Right ventricle myocardium superior (tissue), 1 donor: ENCODE data around the gene AQP3. TPM values are rescaled to one million over a fixed set of nuclear protein-coding genes. Genes with fewer than 3 reads are reported as not detected.
A peak's percentile ranks its signal among the peaks of the same experiment; 100 is the strongest.
"Not testable (repeated sequence)": the region's sequence is repeated elsewhere in the genome, so short reads cannot be mapped to it uniquely, and the experiment has no call there.

ENCODE experiments used
- ATAC-seq: fragments of 200-7000 bp; cut with Tn5 transposase; one replicate; pipeline ENCODE4 v1.9.1; 2020; ENCODE audit warnings: mild to moderate bottlenecking; ENCODE audit not compliant: poor library complexity
- DNase-seq: peaks from one replicate; pipeline ENCODE4 v3.0.0-alpha.2; 2020
- intact Hi-C: fragments of 100-400 bp; cut with DNase I; formaldehyde crosslinking; loops from one replicate; pipeline ENCODE4 v1.11.2; 2022
- total RNA-seq: library from RNA; stranded (reverse); fragmentation: NEBNext Ultra II Directional; extraction: Animal tissue kit (Norgen Biotek cat#: 25700); gene quantifications from one replicate; pipeline ENCODE4 v1.2.1, GENCODE V29; 2021
- donor health status: DM: no; HTN: yes; CAD: no; lungs with severe emphysema.

AQP3 gene
- total RNA-seq, 1 donor from 2014 or later = 16.3 TPM

DNA sequence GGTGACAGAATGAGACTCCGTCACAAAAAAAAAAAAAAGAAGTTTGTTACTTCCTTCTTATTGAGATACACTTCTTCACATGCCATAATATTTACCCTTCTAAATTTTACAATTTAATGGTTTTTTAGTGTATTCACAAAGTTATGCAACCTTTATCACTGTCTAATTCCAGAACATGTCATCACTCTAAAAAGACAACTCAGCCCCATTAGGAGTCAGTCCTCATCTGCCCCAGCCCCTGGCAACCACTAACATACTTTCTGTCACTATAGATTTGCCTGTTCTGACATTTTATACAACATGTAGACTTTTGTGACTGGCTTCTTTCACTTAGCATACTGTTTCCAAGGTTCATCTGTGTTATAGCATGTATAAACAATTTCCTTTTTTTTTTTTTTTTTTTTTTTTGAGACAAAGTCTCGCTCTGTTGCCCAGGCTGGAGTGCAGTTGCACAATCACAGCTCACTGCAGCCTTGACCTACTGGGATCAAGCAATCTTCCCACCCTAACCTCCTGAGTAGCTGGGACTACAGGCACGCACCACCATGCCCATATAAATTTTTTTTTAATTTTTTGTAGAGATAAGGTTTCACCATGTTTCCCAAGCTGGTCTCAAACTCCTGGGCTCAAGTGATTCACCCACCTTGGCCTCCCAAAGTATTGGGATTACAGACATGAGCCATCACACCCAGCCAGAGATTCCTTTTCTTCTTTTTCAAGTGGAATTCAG lies 18.0 kb downstream of the AQP3 start:
- intact Hi-C loops = no loop called here
- DNase-seq (no peak), ATAC-seq (no peak)

DNA sequence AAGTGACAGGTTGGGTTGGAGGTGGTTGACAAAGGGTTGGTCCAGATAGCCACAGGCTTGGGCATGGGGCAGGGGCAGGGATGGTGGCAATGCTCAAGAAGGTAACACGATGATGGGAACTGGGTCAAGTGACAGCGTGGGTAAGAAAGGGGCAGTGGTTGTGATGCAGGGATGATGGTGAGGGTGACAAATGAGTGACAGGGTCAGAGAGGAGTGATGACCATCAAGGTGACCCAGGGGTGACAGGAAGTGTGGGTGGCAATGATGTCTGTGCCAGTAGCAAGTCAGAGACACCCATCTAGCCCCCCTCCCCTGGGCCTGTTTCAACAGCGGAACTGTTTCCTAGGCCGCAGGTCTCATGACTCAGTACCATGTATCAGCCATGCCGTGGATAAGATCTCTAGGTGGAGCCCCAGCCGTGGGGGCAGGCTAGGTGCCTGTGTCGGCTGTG lies 20.5 kb downstream of the AQP3 start:
- ATAC-seq = no peak
- no peak for DNase-seq
- intact Hi-C loops = no loop called here

DNA sequence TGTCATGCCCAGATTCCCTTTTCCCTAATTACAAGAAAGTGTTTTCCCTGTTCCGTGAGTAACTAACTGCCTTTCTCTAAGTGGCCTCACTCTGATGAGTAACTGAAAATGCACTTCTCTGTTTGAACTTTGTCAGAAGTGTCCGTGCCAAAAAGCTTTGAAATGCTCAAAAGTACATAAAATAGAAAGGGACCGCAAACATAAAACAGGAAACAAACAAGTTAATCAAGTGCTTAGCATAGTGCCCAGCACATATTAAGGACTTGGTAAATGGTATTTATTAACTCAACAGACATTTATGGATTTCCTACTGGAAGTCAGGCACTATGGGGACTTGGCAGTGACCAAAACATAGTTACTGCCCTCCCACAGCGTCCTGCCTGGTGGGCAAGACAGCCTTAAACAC lies 22.3 kb downstream of the AQP3 start:
- ATAC-seq = no peak
- DNase-seq = no peak
- intact Hi-C loops = no loop called here

DNA sequence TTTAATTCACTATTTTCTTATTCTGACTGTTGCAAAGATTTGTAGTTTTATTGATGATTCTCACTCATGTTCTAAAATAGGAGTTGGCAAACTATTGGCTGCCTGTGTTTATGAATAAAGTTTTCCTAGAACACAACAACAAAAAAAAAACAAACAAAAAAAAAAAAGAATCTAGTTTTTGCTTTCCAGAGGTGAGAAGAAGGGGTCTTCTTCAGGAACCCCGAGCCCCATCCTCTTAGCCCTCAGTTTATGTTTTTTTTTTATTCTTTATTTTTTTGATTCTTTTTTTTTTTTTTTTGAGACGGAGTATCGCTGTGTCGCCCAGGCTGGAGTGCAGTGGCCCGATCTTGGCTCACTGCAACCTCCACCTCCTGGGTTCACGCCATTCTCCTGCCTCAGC lies 22.9 kb downstream of the AQP3 start:
- ATAC-seq, intact Hi-C loops, DNase-seq: not testable (repeated sequence)

DNA sequence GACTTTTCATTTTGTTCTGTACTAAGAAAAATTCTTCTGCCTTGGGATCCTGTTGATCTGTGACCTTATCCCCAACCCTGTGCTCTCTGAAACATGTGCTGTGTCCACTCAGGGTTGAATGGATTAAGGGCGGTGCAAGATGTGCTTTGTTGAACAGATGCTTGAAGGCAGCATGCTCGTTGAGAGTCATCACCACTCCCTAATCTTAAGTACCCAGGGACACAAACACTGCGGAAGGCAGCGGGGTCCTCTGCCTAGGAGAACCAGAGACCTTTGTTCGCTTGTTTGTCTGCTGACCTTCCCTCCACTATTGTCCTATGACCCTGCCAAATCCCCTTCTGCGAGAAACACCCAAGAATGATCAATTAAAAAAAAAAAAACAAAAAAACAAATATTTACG lies 23.4 kb downstream of the AQP3 start:
- intact Hi-C loops, DNase-seq, ATAC-seq: not testable (repeated sequence)

DNA sequence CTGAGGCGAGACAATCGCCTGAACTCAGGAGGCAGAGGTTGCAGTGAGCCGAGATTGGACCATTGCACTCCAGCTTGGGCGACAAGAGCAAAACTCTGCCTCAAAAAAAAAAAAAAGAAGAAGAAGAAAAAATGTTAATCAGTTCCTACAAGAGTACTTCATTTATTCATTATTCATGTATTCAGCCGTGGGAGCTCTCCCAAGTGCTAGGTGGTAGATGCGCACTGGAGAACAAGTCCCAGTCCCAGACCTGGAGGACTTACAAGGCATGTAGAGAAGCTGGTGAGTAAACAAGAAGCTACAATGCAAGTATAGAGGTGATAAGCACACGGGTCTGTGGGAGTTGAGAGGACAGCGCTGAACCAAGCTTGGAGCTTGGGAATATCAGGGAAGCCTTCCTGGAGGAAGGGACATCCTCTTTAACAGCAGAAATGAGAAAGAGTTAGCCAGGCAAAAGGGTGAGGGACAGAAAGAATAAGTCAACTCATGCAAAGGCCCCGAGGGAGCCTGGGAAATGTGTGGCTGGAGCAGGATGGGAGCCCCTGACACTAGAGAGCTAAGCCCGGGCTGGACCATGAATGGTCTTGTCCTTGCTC lies 27.6 kb downstream of the AQP3 start:
- ATAC-seq (no peak), DNase-seq (no peak)
- intact Hi-C loops = no loop called here

DNA sequence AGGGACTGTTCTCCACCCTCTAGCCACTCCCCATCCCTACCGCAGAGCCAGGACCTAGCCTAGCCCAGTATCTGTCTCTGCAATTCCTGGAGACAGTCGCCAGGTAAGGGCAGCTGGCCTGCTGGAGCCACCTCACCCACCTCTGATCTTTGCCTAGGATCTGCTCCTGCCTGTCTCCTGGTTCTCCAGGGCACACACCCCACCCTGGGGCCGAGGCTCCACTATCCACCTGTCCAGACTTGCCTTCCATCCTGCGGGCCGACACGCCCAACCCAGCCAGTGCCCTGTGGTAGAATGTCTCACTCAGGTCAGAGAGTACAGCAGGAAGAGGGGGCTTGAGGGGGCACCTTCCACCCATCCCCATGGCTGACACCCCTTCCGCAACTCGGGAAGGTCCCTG lies 29.3 kb downstream of the AQP3 start:
- no peak for DNase-seq
- ATAC-seq = no peak
- intact Hi-C loops = no loop called here

DNA sequence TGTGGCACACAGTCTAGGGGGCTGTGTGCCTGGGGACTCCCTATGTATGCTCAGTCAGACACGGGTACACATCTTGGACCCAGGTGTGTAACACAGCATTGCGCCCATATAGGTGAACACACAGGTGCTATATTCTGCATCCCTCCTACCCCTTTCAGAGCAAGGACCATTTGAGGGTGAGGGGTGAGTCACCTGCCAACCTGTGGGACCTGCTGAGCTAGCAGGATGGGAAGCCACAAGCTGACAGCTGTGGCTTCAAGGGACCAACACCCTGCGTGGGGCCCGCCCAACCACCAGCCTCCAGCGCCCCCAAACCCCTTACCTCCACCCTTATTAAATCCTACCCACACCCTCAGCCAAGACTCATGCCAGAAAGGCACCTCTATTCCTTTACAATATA lies 30.4 kb downstream of the AQP3 start:
- DNase-seq = no peak
- intact Hi-C loops = no loop called here
- ATAC-seq = no peak

DNA sequence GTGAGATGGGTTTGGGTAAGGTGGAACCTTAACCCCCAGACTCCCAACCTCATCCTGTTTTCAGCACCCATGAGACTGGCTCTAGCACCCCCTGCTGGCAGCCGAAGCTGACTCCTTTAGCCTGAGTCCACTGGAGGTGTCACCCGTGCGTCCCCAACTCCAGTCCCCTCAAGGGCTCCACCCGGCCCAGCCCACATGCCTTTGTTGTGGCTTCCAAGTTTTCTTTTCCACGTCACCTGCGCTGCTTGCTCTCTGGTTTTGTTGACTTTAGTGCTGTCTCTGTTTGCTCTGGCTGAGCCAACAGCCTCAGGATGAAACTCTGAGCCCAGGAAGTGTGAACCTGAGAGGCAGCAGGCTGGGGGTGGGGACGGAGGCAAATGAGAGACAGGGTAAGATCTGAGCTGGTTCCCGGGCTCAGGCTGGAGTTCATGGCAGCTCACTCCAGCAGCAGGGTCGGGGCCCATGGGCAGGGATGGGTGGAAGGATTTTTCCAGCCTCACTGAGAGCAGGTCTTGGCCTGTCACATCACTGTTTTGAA lies 31.8 kb downstream of the AQP3 start:
- intact Hi-C loops = loop anchor here (2.0 kb wide), 1 partner anchor 41 kb away; no protein-coding TSS in a partner anchor
- DNase-seq (peak; percentile 89), ATAC-seq (peak; percentile 84)

DNA sequence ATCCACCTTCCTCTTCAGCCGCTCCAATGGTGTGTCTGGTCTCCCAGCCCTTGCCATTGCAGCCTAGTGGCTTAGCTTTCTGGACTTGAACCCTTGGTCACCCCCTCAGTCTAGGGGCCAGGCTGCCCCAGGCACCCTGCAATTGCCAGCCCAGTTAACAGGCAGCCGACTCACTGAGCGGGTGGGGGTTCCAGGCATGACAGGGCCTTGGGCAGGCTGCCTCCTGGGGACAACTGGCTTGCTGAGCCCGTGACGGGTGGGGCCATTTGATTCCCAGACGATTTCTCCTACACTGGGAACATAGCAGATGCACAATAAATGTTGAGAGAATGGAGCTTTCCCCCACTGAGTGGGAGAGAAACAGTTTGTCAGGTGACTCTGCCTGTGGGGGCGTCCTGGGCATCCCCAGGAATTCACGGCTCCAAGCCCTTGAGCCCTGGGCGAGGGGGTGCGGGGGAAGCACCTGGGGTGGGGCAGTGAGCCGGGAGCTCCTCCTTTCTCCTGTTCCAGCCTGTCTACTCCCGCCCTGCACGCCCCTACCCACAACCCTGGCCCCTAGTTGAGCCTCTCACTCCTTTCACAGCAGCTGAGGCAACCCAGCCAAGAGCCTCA lies 32.4 kb downstream of the AQP3 start:
- DNase-seq (no peak), ATAC-seq (no peak)
- intact Hi-C loops = loop anchor here (2.0 kb wide), 1 partner anchor 40 kb away; no protein-coding TSS in a partner anchor

DNA sequence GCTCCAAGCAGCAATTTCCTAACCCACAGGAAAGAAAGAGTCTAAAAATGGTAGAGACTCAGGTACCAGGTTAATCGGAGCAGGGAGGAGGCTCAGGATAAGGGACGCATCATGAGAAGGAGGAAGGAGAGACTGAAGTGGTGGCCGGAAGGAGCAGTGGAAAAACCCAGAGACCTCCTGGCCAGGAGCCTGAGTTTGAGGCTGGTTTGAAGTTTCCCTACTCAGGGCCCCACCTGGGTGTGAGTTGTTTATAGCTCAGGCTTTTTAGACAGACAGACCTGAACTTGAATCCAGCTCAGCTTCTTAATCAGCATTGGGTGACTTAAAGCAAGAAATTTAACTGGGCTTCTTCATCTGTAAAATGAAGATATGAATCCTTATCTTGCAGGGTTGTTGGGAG lies 33.1 kb downstream of the AQP3 start:
- DNase-seq (no peak), ATAC-seq (no peak)
- intact Hi-C loops = loop anchor here (2.0 kb wide), 1 partner anchor 39 kb away; no protein-coding TSS in a partner anchor

DNA sequence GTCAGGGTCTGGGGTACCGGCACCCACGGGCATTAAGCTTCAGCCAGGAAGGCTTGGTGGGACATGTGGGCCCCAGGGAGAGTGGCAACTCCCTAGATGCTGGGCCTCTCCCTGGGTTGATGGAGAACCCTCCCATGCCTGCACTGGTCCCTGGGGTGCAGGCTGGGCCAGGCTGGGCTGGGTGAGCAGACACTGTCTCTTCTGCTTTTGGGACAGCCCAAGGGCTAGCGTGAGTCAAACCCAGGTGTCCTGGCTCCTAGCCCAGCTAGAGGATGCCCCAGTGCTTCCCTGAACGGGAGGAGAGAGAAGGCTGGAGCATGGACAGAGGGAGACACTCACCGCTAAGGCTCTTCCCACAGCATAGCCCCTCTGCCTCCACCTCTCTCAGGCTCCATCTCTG lies 39.3 kb downstream of the AQP3 start:
- intact Hi-C loops = no loop called here
- DNase-seq (no peak), ATAC-seq (no peak)

DNA sequence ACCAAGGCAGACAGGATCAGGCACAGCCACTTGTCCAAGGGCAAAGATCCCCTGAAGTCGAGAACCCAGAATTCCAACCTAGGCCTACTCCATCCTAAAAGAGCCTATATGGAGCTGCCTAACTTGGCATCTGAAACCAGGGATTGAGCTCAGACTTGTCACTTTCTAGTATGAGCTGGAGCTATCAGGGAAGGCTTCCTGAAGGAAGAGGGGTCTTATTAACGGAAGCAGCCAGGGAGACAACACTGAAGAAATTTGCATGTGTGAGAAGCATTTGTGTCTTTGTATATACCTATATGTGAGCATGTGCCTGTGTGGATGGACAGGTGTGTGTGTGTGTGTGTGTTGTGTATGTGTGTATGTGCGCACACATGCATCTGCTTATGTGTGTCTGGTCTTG lies 40.3 kb downstream of the AQP3 start:
- intact Hi-C loops = no loop called here
- no peak for ATAC-seq
- DNase-seq = no peak

DNA sequence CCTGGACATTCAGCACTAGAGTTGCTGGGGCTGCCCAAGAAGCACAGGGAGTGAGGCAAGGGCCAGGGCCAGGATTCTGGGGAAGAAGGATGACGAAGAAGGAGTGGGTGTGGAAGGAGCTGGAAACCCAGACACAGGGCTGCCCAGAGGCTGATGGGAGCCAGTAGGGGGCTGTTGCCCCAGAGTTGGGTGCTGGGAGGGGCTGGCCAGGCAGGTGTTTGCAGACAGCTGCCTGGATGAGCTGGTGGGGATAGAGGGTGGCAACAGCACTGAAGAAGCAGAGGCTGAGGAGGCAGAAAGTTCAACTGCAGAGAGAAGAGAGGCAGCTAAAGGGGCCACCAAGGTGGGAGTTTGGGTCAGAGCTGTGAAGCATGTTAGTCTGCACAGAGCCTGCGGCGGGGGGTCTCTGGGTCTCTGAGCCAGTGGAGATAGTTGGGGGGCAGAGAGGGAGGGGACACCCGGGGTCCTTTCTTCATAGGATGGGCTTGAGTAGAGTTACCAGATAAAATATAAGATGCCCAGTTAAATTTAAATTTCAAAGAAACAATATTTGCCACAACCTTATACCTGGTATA lies 42.5 kb downstream of the AQP3 start:
- intact Hi-C loops = no loop called here
- DNase-seq (no peak), ATAC-seq (no peak)

DNA sequence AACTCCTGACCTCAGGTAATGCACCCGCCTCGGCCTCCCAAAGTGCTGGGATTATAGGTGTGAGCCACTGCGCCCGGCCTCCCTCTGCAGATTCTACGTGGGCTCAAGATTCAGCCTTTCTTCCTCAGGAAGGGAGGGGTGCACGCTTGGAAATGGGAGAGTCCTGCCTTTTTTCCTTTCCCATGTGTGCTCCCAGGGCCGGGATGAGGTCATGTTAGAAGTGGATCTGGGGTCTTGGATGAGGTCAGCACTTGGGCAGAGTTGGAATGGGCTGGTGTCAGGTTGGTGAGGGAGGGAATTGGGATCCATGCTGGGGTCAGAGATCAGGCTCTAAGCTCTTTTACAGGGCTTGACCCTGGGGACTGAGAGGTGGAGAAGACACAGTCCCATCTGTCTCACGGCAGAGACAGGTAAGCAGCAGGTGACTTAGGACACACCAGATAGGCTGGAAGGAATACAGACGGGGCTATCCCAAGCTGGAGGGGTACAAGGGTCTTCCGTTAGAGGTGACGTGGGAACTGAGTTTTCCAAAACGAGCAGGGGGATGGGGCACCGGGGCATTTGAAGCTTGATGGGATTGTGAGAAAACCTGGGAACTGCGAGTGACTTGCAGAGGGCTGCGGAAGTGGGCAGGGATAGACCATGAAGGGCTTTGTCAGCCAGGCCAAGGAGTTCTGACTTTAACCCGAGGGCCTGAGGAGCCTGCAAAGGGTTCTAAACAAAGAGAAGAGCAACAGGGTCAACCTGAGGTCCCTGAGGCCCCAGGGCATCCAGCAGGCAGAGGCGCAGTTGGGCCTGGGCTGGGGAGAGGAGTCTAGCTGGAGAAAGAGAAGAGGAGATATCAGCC lies 43.2 kb downstream of the AQP3 start:
- ATAC-seq = peak; percentile 31
- DNase-seq = no peak
- intact Hi-C loops = no loop called here

DNA sequence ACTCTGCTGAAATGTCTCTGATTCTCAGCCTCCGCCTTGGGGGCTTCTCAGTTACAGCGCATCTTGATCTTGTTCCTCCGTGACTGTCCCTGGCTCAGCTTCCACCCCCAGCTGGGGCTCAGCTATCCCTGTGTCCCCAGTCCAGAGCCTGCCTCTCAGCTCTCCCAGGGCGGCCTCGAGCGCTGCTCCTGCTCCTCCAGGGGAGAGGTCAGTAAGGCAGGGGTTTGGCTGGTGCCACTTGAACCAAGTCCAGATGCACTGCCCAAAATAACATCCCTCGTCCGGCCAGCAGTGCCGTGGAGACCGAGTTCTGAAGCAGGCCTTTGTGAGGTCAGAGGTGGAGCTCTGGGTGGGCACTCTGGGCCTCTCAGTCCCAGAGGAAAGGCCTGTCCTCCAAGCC lies 45.0 kb downstream of the AQP3 start, which contains the start of gene AQP7:
AQP7 (minus strand) TSS at position 198 of the 400 bp plus-strand sequence. CDS start 1,306 bp downstream, outside the sequence.
- ATAC-seq, intact Hi-C loops: not testable (repeated sequence)
- peak; percentile 81 for DNase-seq

DNA sequence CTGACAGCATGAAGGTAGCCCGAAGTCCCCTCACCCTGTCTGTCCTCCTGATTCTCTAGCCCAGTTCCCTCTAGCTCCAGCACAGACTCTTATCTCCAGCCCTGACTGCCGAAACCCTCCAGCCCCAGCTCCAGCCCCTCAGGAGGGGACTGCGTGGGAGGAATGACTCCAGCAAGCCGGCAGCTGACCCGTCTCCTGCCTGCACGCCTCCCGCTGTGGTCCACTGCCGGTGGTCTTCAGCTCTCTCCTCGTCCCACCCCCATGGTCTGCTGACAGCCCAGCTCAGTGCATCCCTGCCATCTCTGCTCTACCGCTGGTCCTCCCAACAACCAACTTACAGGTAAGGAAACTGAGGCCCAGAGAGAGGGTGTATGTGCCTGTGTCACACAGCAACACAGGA lies 45.6 kb downstream of the AQP3 start:
- DNase-seq, intact Hi-C loops, ATAC-seq: not testable (repeated sequence)

DNA sequence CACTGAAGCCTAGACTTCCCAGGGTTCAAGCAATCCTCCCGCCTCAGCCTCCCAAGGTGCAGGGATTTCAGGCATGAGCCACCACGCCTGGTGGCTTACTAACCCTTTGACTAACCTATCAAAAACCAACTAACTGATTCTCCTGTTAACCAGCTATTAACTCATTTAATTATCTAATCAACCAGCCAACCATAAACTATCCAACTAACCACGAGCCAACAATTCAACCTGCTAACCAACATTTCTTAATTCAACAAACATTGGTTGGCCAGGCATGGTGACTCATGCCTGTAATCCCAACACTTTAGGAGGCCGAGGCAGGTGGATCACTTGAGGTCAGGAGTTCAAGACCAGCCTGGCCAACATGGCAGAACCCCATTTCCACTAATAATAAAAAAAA lies 48.3 kb downstream of the AQP3 start:
- intact Hi-C loops, ATAC-seq, DNase-seq: not testable (repeated sequence)
